Trophoblast cell (in vitro differentiated cells and primary cell): ENCODE measurements around the gene HOXD1.

Source experiments
- DNase-seq, 2 donors: peaks; one replicate each; pipeline ENCODE4 v3.0.0-alpha.2; 2016
- H2AFZ ChIP-seq: 2 replicates; pipeline ENCODE4 v1.6.1; 2013; ENCODE audit warnings: low read length, moderate library complexity, mild to moderate bottlenecking; ENCODE audit not compliant: insufficient read depth, poor library complexity
- H2AK5ac ChIP-seq: 2 replicates; pipeline ENCODE4 v1.6.1; 2013; ENCODE audit warnings: mild to moderate bottlenecking, low read length
- H2BK120ac ChIP-seq: 2 replicates; pipeline ENCODE4 v1.6.1; 2013; ENCODE audit warnings: low read length, mild to moderate bottlenecking, moderate library complexity; ENCODE audit not compliant: insufficient read depth, poor library complexity
- H2BK12ac ChIP-seq: 2 replicates; pipeline ENCODE4 v1.6.1; 2013; ENCODE audit warnings: mild to moderate bottlenecking, low read length, moderate library complexity
- H2BK5ac ChIP-seq: 2 replicates; pipeline ENCODE4 v1.6.1; 2013; ENCODE audit warnings: low read length, low read depth, moderate library complexity, mild to moderate bottlenecking; ENCODE audit not compliant: poor library complexity
- H3K14ac ChIP-seq: 2 replicates; pipeline ENCODE4 v1.6.1; 2013; ENCODE audit warnings: mild to moderate bottlenecking, low read length
- H3K18ac ChIP-seq: 2 replicates; pipeline ENCODE4 v1.6.1; 2013; ENCODE audit warnings: mild to moderate bottlenecking, low read length
- H3K23ac ChIP-seq: 2 replicates; pipeline ENCODE4 v1.6.1; 2013; ENCODE audit warnings: low read length
- H3K27ac ChIP-seq: 2 replicates; pipeline ENCODE4 v1.5.1; 2013; ENCODE audit warnings: low read depth, mild to moderate bottlenecking, inconsistent platforms, low read length, moderate library complexity
- H3K27me3 ChIP-seq: 2 replicates; pipeline ENCODE4 v1.6.1; 2013; ENCODE audit warnings: inconsistent platforms, mild to moderate bottlenecking, low read length, moderate library complexity; ENCODE audit not compliant: insufficient read depth
- H3K36me3 ChIP-seq, 2 experiments: 1 replicate in 1 of 2; 2 replicates in 1 of 2; pipeline ENCODE4 v1.6.1; 2013; ENCODE audit warnings: low read length in 2 of 2, mild to moderate bottlenecking in 2 of 2, moderate library complexity in 1 of 2; ENCODE audit not compliant: insufficient read depth in 2 of 2, control insufficient read depth in 1 of 2
- H3K4ac ChIP-seq: 2 replicates; pipeline ENCODE4 v1.6.1; 2013; ENCODE audit warnings: low read depth, mild to moderate bottlenecking, low read length, moderate library complexity
- H3K4me1 ChIP-seq, 2 experiments: 1 replicate in 1 of 2; 2 replicates in 1 of 2; pipeline ENCODE4 v1.6.1; 2013; ENCODE audit warnings: low read length in 2 of 2, mild to moderate bottlenecking in 2 of 2, moderate library complexity in 1 of 2; ENCODE audit not compliant: insufficient read depth in 2 of 2, control insufficient read depth in 1 of 2
- H3K4me2 ChIP-seq: 2 replicates; pipeline ENCODE4 v1.6.1; 2013; ENCODE audit warnings: inconsistent platforms, mild to moderate bottlenecking, low read length, moderate library complexity
- H3K4me3 ChIP-seq: 2 replicates; pipeline ENCODE4 v1.5.1; 2013; ENCODE audit warnings: mild to moderate bottlenecking, low read depth, low read length, inconsistent platforms
- H3K79me1 ChIP-seq: one replicate; pipeline ENCODE4 v1.6.1; 2013; ENCODE audit warnings: low read length
- H3K79me2 ChIP-seq: 2 replicates; pipeline ENCODE4 v1.6.1; 2013; ENCODE audit warnings: low read length, mild to moderate bottlenecking; ENCODE audit not compliant: control insufficient read depth, insufficient read depth, poor library complexity
- H3K9ac ChIP-seq: 2 replicates; pipeline ENCODE4 v1.6.1; 2013; ENCODE audit warnings: mild to moderate bottlenecking, low read length
- H3K9me3 ChIP-seq: 2 replicates; pipeline ENCODE4 v1.6.1; 2013; ENCODE audit warnings: low read depth, mild to moderate bottlenecking, control low read depth, inconsistent platforms, low read length; ENCODE audit not compliant: insufficient read depth
- H4K12ac ChIP-seq: 2 replicates; pipeline ENCODE4 v1.6.1; 2013; ENCODE audit warnings: low read depth, mild to moderate bottlenecking, low read length, moderate library complexity
- H4K8ac ChIP-seq: 2 replicates; pipeline ENCODE4 v1.6.1; 2013; ENCODE audit warnings: low read depth, mild to moderate bottlenecking, low read length, moderate library complexity
- H4K91ac ChIP-seq: one replicate; pipeline ENCODE4 v1.6.1; 2013; ENCODE audit warnings: low read depth, mild to moderate bottlenecking, low read length, moderate library complexity
- WGBS: extraction: QIAGEN DNeasy Blood & Tissue Kit; methylation state at CpG from one replicate; pipeline ENCODE4 v1.1.7; 2013; ENCODE audit warnings: missing lambda C conversion rate; ENCODE audit not compliant: insufficient read length, insufficient coverage; ENCODE audit errors: extremely low coverage; 5-methylcytosine and 5-hydroxymethylcytosine counted together

HOXD1 gene

DNA sequence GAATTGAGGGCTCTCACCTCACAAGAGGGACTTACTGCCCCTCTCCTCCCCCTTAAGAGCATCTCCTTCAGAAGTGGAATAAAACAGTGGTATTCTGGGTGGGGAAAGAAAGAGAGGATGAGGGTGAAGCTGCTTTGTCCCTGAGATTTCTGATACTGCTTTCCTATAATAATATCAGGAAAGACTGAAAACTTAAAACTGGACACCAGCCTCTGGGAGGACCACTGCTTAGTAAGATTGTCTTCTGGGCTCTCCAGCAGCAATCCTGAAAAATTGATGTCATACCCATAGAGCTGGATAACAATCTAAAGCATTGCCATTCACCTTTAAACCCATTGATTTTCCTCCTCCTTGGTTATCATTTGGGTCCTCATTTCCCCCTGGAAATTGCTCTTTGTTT, 41.8 kb upstream of the HOXD1 start:
- Histone ChIP-seq H2BK12ac (no peak overlapping the region), H3K14ac (no peak overlapping the region), H2AK5ac (no peak overlapping the region), H2BK120ac (no peak overlapping the region), H3K9ac (no peak overlapping the region), H4K8ac (no peak overlapping the region), H2AFZ (no peak overlapping the region), H3K18ac (no peak overlapping the region), H3K23ac (no peak overlapping the region), H3K27me3 (peaks cover 76% of the 10 kb centered on the region), H3K36me3 (no peaks in the 10 kb centered on the region), H2BK5ac (no peak overlapping the region), H3K4me2 (no peak overlapping the region), H3K4ac (no peak overlapping the region), H3K27ac (no peak overlapping the region), H3K9me3 (peaks cover 11% of the 10 kb centered on the region), H3K79me2 (no peaks in the 10 kb centered on the region), H4K91ac (no peak overlapping the region), H4K12ac (no peak overlapping the region), H3K4me3 (no peak overlapping the region), H3K4me1 (peaks cover 2% of the 10 kb centered on the region in 2 experiments), H3K79me1 (no peaks in the 10 kb centered on the region)
- DNase-seq, result no peak

DNA sequence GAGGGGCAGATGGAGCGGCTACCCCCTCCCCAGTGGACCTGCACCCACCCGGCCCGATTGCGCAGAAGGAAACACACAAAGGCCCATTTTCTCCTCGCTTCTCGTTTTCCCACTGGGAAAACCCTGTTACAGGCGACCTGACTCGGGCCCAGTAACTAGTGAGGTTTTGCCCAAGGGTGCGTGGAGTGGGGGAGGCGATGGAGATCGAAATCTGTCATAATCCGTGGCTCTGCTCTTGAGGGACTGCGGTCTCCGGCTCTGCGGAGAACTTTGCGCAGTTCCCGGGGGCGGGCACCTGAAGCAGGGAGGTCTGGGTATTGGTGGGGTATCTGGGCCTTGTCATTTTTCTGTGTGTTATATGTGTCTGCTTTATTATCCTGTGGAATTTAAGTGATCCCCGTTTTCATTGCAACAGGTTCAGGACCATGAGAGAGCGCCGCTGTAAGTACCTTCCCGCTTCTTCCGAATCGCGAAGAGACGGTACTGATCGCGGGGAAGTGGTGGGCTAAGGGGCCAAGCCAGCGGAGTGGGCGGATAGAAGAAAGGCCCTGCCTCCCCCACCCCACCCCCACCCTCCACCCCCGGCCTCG, 41.2 kb upstream of the HOXD1 start:
- Histone ChIP-seq H3K14ac (no peak overlapping the region), H3K27me3 (peaks cover 79% of the 10 kb centered on the region), H3K18ac (no peak overlapping the region), H3K79me1 (no peaks in the 10 kb centered on the region), H4K12ac (no peak overlapping the region), H3K36me3 (no peaks in the 10 kb centered on the region), H3K23ac (no peak overlapping the region), H3K79me2 (no peaks in the 10 kb centered on the region), H2BK120ac (no peak overlapping the region), H4K8ac (no peak overlapping the region), H3K4me1 (peaks cover 5% of the 10 kb centered on the region in 2 experiments), H3K4me2 (no peak overlapping the region), H3K4me3 (no peak overlapping the region), H2AK5ac (no peak overlapping the region), H3K9me3 (peaks cover 16% of the 10 kb centered on the region), H3K9ac (no peak overlapping the region), H4K91ac (no peak overlapping the region), H3K4ac (no peak overlapping the region), H2BK12ac (no peak overlapping the region), H2AFZ (no peak overlapping the region), H2BK5ac (no peak overlapping the region), H3K27ac (no peak overlapping the region)
- WGBS, result no CpG with 5 or more reads among the region's 32 CpGs
- no peak for DNase-seq

DNA sequence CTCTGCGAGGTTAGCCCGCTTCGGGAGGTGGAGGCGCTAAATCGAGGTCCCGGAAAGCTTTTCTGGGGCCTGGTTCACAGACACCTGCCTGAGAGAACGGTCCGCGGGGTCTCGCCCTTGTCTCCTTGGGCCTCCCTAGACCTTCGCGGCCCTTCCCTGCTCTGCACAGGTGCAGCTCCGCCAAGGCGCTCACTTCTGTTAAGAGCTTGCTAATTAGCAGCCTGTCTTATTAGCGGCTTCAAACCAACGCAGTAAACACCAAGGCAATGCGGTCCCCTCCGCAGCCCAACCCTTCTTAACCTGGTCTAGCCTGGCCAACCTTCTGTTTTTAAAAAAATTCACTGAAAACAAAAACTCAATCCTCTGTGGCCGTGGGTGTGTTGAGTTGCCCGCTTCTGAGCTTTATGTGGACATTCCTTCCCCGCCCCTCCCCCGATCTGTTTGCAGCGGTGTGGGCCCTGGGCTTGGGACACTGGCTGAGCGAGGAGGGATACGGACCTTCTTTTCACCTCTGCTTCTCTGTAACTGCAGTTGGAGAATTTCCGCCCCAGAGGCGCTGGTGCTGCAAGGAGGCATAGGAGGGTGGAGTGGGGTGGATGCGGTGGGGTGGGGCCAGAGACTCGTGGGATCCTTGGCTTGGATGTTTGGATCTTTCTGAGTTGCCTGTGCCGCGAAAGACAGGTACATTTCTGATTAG, 40.5 kb upstream of the HOXD1 start:
- Histone ChIP-seq H3K23ac (no peak overlapping the region), H3K9me3 (peaks cover 20% of the 10 kb centered on the region), H3K36me3 (no peaks in the 10 kb centered on the region), H3K4me3 (no peak overlapping the region), H2BK120ac (no peak overlapping the region), H4K91ac (no peak overlapping the region), H3K79me1 (no peaks in the 10 kb centered on the region), H2BK5ac (no peak overlapping the region), H4K12ac (no peak overlapping the region), H3K27ac (no peak overlapping the region), H3K79me2 (no peaks in the 10 kb centered on the region), H3K4me2 (no peak overlapping the region), H2AK5ac (no peak overlapping the region), H2AFZ (no peak overlapping the region), H3K9ac (no peak overlapping the region), H3K18ac (no peak overlapping the region), H3K4me1 (peaks cover 5 to 7% of the 10 kb centered on the region in 2 experiments), H4K8ac (no peak overlapping the region), H3K14ac (no peak overlapping the region), H3K4ac (no peak overlapping the region), H3K27me3 (peaks cover 84% of the 10 kb centered on the region), H2BK12ac (no peak overlapping the region)
- WGBS, result no CpG with 5 or more reads among the region's 31 CpGs
- DNase-seq, result no peak

DNA sequence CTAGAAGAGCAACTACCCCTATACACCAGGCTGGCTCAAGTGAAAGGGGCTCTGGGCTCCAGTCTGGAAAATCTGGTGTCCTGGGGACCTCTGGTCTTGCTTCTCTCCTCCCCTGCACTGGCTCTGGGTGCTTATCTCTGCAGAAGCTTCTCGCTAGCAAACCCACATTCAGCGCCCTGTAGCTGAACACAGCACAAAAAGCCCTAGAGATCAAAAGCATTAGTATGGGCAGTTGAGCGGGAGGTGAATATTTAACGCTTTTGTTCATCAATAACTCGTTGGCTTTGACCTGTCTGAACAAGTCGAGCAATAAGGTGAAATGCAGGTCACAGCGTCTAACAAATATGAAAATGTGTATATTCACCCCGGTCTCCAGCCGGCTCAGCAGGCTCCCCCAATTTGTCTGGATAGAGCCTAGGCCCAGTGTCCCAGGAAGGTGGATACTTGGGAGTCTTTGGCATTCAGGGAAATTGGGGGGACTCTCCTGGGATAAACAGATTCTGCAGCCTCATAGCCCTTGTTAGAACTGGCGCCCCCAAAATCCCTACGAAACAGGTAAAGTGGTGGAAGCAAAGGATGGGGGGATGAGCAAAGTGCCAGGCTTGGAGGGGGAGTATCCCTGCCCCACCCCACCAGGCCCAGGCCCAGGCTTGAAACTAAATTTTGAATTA, 39.6 kb upstream of the HOXD1 start:
- Histone ChIP-seq H3K4me3 (no peak overlapping the region), H4K91ac (no peak overlapping the region), H3K14ac (no peak overlapping the region), H3K36me3 (no peaks in the 10 kb centered on the region), H3K79me2 (no peaks in the 10 kb centered on the region), H3K27me3 (peaks cover 86% of the 10 kb centered on the region), H4K8ac (no peak overlapping the region), H2BK12ac (no peak overlapping the region), H3K4me1 (peaks cover 5 to 7% of the 10 kb centered on the region in 2 experiments), H3K23ac (no peak overlapping the region), H2BK120ac (no peak overlapping the region), H3K9me3 (peaks cover 20% of the 10 kb centered on the region), H4K12ac (no peak overlapping the region), H3K18ac (no peak overlapping the region), H3K9ac (no peak overlapping the region), H3K4ac (no peak overlapping the region), H3K79me1 (no peaks in the 10 kb centered on the region), H3K27ac (no peak overlapping the region), H3K4me2 (no peak overlapping the region), H2AK5ac (no peak overlapping the region), H2AFZ (no peak overlapping the region), H2BK5ac (no peak overlapping the region)
- DNase-seq, result no peak
- WGBS, result no CpG with 5 or more reads among the region's 11 CpGs
